Neural cell (in vitro differentiated cells): ENCODE data around the gene RDH16. TPM values are rescaled to one million over a fixed set of nuclear protein-coding genes. Genes with fewer than 3 reads are reported as not detected.

Source experiments
- polyA plus RNA-seq: library from polyadenylated mRNA; depleted of rRNA; stranded (reverse); fragments of >200 nt; gene quantifications from 2 replicates; pipeline ENCODE4 v1.2.3, GENCODE V29; 2014

RDH16 gene
- polyA plus RNA-seq, 1 donor from 2014 or later = 1.0 TPM

Other genes with a start within 250 kb of the RDH16 start
- gene NACA, start 232.3 kb downstream of the RDH16 start, polyA plus RNA-seq = 1,595 and 1,797 TPM in 2 replicates
- 36.1 and 41.5 TPM in 2 replicates for gene PRIM1, start 205.3 kb downstream of the RDH16 start, polyA plus RNA-seq
- 4.3 and 4.6 TPM in 2 replicates for gene HSD17B6, start 194.3 kb downstream of the RDH16 start, polyA plus RNA-seq
- 0.63 TPM in 1 of 2 replicates, not detected in the other for gene SDR9C7, start 23.2 kb downstream of the RDH16 start, polyA plus RNA-seq
- gene ZBTB39, start 48.9 kb upstream of the RDH16 start, polyA plus RNA-seq = 6.4 and 7.3 TPM in 2 replicates
- gene TAC3, start 58.9 kb upstream of the RDH16 start, polyA plus RNA-seq = 2.5 TPM in 1 of 2 replicates, not detected in the other
- gene MYO1A, start 92.5 kb upstream of the RDH16 start, polyA plus RNA-seq = not detected in 2 replicates
- gene NEMP1, start 121.2 kb upstream of the RDH16 start, polyA plus RNA-seq = 5.9 and 6.8 TPM in 2 replicates
- gene NAB2, start 131.5 kb upstream of the RDH16 start, polyA plus RNA-seq = 15.6 and 16.4 TPM in 2 replicates
- gene STAT6, start 153.8 kb upstream of the RDH16 start, polyA plus RNA-seq = not detected in 2 replicates
- 18.2 and 27.7 TPM in 2 replicates for gene LRP1, start 170.9 kb upstream of the RDH16 start, polyA plus RNA-seq
- not detected in 2 replicates for gene LRP1-AS, start 190.0 kb upstream of the RDH16 start, polyA plus RNA-seq